HS-5 (cell line): ENCODE data around the gene SCN3B.

Source experiments
- DNase-seq: peaks from one replicate; pipeline ENCODE4 v3.0.0-alpha.2; 2012; ENCODE audit warnings: low read depth

Gene SCN3B

GRCh38 chr11:123653827-123654565 lies 428 bp downstream of the SCN3B start:
- no peak for DNase-seq

GRCh38 chr11:123653483-123653826 lies 969 bp downstream of the SCN3B start:
- no peak for DNase-seq

- no peak for DNase-seq
These were observed 1.8 kb downstream of the SCN3B start for GRCh38 chr11:123652599-123652998.

- DNase-seq: no peak
These were observed 3.5 kb downstream of the SCN3B start for GRCh38 chr11:123650901-123651300.

- no peak for DNase-seq
These were observed 9.0 kb downstream of the SCN3B start for GRCh38 chr11:123645286-123645975.

GRCh38 chr11:123642435-123642834 lies 12.0 kb downstream of the SCN3B start:
- DNase-seq: no peak

GRCh38 chr11:123641495-123641840 lies 13.0 kb downstream of the SCN3B start:
- DNase-seq: no peak

- no peak for DNase-seq
These were observed 13.5 kb downstream of the SCN3B start for GRCh38 chr11:123640677-123641494.

GRCh38 chr11:123640029-123640428 lies 14.4 kb downstream of the SCN3B start:
- no peak for DNase-seq

GRCh38 chr11:123630126-123630608 lies 24.3 kb downstream of the SCN3B start:
- DNase-seq: no peak

- no peak for DNase-seq
These were observed 25.3 kb downstream of the SCN3B start for GRCh38 chr11:123628936-123629683.

- DNase-seq: no peak
These were observed 29.4 kb downstream of the SCN3B start for GRCh38 chr11:123624974-123625373.

- no peak for DNase-seq
These were observed 31.8 kb downstream of the SCN3B start for GRCh38 chr11:123622576-123622975.

- DNase-seq: no peak
These were observed 37.8 kb downstream of the SCN3B start for GRCh38 chr11:123616505-123617198.

GRCh38 chr11:123611698-123612097 lies 42.7 kb downstream of the SCN3B start:
- no peak for DNase-seq

- no peak for DNase-seq
These were observed 45.5 kb downstream of the SCN3B start for GRCh38 chr11:123608945-123609344.

GRCh38 chr11:123608371-123608770 lies 46.1 kb downstream of the SCN3B start:
- DNase-seq: no peak

GRCh38 chr11:123607781-123608180 lies 46.6 kb downstream of the SCN3B start:
- no peak for DNase-seq

GRCh38 chr11:123603666-123604065 lies 50.8 kb downstream of the SCN3B start:
- no peak for DNase-seq

- DNase-seq: no peak
These were observed 52.7 kb downstream of the SCN3B start for GRCh38 chr11:123601743-123602142.

GRCh38 chr11:123601136-123601535 lies 53.3 kb downstream of the SCN3B start:
- peak; percentile 34 for DNase-seq

GRCh38 chr11:123597859-123598258 lies 56.6 kb downstream of the SCN3B start:
- DNase-seq: no peak
